IMR-90 (cell line): Measurements from ENCODE around the gene ATPAF1. TPM values are rescaled to one million over a fixed set of nuclear protein-coding genes. Genes with fewer than 3 reads are reported as not detected.

Experiments used
- ATAC-seq: fragments of 200-7000 bp; cut with Tn5 transposase; 2 replicates; pipeline ENCODE4 v1.9.1; 2020; ENCODE audit warnings: low read depth, mild to moderate bottlenecking, moderate library complexity
- BruUV-seq: library from RNA; stranded (reverse); fragments of 400-500 nt; replicated peaks from 2 replicates; lab custom pipeline; 2021; lab: Mats Ljungman, UMichigan
- CTCF ChIA-PET: fragments of 300-600 bp; formaldehyde crosslinking; extraction: SDS; loops from one replicate; lab custom pipeline; 2021; ENCODE audit warnings: antibody characterized with exemption; lab: Yijun Ruan, JAX
- POLR2A ChIA-PET: fragments of 300-600 bp; sonication (Branson Sonifier 250); formaldehyde crosslinking; loops from one replicate; lab custom pipeline; 2022; ENCODE audit warnings: antibody characterized with exemption; ENCODE audit not compliant: unreplicated experiment; lab: Charles Lee
- DNase-seq: peaks from one replicate; pipeline ENCODE4 v3.0.0; 2013
- H2AFZ ChIP-seq: replicated peaks from 2 replicates; pipeline ENCODE3; 2013; ENCODE audit warnings: low read length, mild to moderate bottlenecking; ENCODE audit not compliant: poor library complexity
- H2AK5ac ChIP-seq: 2 replicates; pipeline ENCODE4 v1.6.1; 2013; ENCODE audit warnings: low read depth, low read length, inconsistent platforms
- H2AK9ac ChIP-seq: replicated peaks from 2 replicates; pipeline ENCODE3; 2013; ENCODE audit warnings: mild to moderate bottlenecking, low read depth, low read length, moderate library complexity; ENCODE audit not compliant: poor library complexity
- H2BK120ac ChIP-seq: 2 replicates; pipeline ENCODE4 v1.6.1; 2013; ENCODE audit warnings: low read depth, low read length, inconsistent platforms
- H2BK15ac ChIP-seq: 3 replicates; pipeline ENCODE4 v1.6.1; 2013; ENCODE audit warnings: low read depth, low read length, inconsistent platforms
- H2BK20ac ChIP-seq: 2 replicates; pipeline ENCODE4 v1.6.1; 2013; ENCODE audit warnings: low read depth, mild to moderate bottlenecking, inconsistent platforms, low read length, moderate library complexity
- H2BK5ac ChIP-seq: 2 replicates; pipeline ENCODE4 v1.6.1; 2013; ENCODE audit warnings: mild to moderate bottlenecking, low read depth, low read length, inconsistent platforms; ENCODE audit not compliant: poor library complexity, severe bottlenecking
- H3K14ac ChIP-seq: replicated peaks from 2 replicates; pipeline ENCODE4 v1.6.1; 2013; ENCODE audit warnings: low read depth, low read length, inconsistent platforms
- H3K18ac ChIP-seq: 2 replicates; pipeline ENCODE4 v1.6.1; 2013; ENCODE audit warnings: low read depth, low read length, control low read depth
- H3K23ac ChIP-seq: 2 replicates; pipeline ENCODE4 v1.6.1; 2013; ENCODE audit warnings: low read depth, low read length, inconsistent platforms
- H3K27ac ChIP-seq: 2 replicates; pipeline ENCODE4 v1.5.1; 2013; ENCODE audit warnings: mild to moderate bottlenecking, control low read depth, low read length; ENCODE audit not compliant: insufficient read depth
- H3K27me3 ChIP-seq: 2 replicates; pipeline ENCODE4 v1.6.1; 2013; ENCODE audit warnings: low read length; ENCODE audit not compliant: control insufficient read depth, insufficient read depth
- H3K36me3 ChIP-seq: 2 replicates; pipeline ENCODE4 v1.6.1; 2013; ENCODE audit warnings: low read length, mixed read lengths; ENCODE audit not compliant: control insufficient read depth, insufficient read depth
- H3K4ac ChIP-seq: 2 replicates; pipeline ENCODE4 v1.6.1; 2013; ENCODE audit warnings: low read depth, low read length, inconsistent platforms
- H3K4me1 ChIP-seq: 2 replicates; pipeline ENCODE4 v1.6.1; 2013; ENCODE audit warnings: low read length, mixed read lengths; ENCODE audit not compliant: control insufficient read depth, insufficient read depth
- H3K4me2 ChIP-seq: 2 replicates; pipeline ENCODE4 v1.6.1; 2013; ENCODE audit warnings: low read depth, mild to moderate bottlenecking, control low read depth, low read length, moderate library complexity
- H3K4me3 ChIP-seq: 2 replicates; pipeline ENCODE4 v1.5.1; 2013; ENCODE audit warnings: low read depth, mild to moderate bottlenecking, control low read depth, low read length, moderate library complexity; ENCODE audit not compliant: insufficient read depth
- H3K56ac ChIP-seq: 2 replicates; pipeline ENCODE4 v1.6.1; 2013; ENCODE audit warnings: low read length, inconsistent platforms; ENCODE audit not compliant: insufficient read depth; ENCODE audit errors: extremely low read depth
- H3K79me1 ChIP-seq, 2 experiments: 2 replicates each; pipeline ENCODE4 v1.6.1; 2013; ENCODE audit warnings: low read length in 2 of 2, inconsistent platforms in 1 of 2, low read depth in 1 of 2
- H3K9ac ChIP-seq: 2 replicates; pipeline ENCODE4 v1.6.1; 2013; ENCODE audit warnings: low read depth, low read length, control low read depth
- H3K9me1 ChIP-seq: 2 replicates; pipeline ENCODE4 v1.6.1; 2013; ENCODE audit warnings: low read length, inconsistent platforms; ENCODE audit not compliant: insufficient read depth
- H3K9me3 ChIP-seq: 2 replicates; pipeline ENCODE4 v1.6.1; 2013; ENCODE audit warnings: low read length; ENCODE audit not compliant: control insufficient read depth, insufficient read depth
- H4K20me1 ChIP-seq: 2 replicates; pipeline ENCODE4 v1.6.1; 2013; ENCODE audit warnings: low read length, inconsistent platforms; ENCODE audit not compliant: insufficient read depth
- H4K5ac ChIP-seq: 2 replicates; pipeline ENCODE4 v1.6.1; 2013; ENCODE audit warnings: mild to moderate bottlenecking, low read depth, low read length, control low read depth
- H4K8ac ChIP-seq, 2 experiments: 2 replicates each; pipeline ENCODE4 v1.6.1; 2013; ENCODE audit warnings: low read depth in 2 of 2, low read length in 2 of 2, control low read depth in 1 of 2, inconsistent platforms in 1 of 2
- H4K91ac ChIP-seq: 2 replicates; pipeline ENCODE4 v1.6.1; 2013; ENCODE audit warnings: low read depth, low read length, inconsistent platforms; ENCODE audit not compliant: insufficient read depth
- BHLHE40 ChIP-seq: fragments of 150-350 bp; IDR thresholded peaks from 2 replicates; pipeline ENCODE4 v1.6.1; 2016; ENCODE audit warnings: mild to moderate bottlenecking, low read depth, low read length
- CTCF ChIP-seq: conservative IDR thresholded peaks from 2 replicates; pipeline ENCODE4 v1.5.1; 2012; ENCODE audit warnings: mild to moderate bottlenecking, low read depth, low read length, improper control_type of control experiment
- FOS ChIP-seq: fragments of 150-350 bp; IDR thresholded peaks from 2 replicates; pipeline ENCODE4 v1.6.1; 2016; ENCODE audit warnings: low read depth, low read length
- MAFK ChIP-seq: IDR thresholded peaks from 2 replicates; pipeline ENCODE4 v1.6.1; 2012; ENCODE audit warnings: low read depth, low read length, improper control_type of control experiment
- MAZ ChIP-seq: IDR thresholded peaks from 2 replicates; pipeline ENCODE4 v1.6.1; 2012; ENCODE audit warnings: low read depth, mild to moderate bottlenecking, low read length, improper control_type of control experiment, moderate library complexity, borderline replicate concordance
- MXI1 ChIP-seq: IDR thresholded peaks from 2 replicates; pipeline ENCODE4 v1.6.1; 2012; ENCODE audit warnings: low read depth, mild to moderate bottlenecking, low read length, moderate library complexity, borderline replicate concordance
- RCOR1 ChIP-seq: IDR thresholded peaks from 2 replicates; pipeline ENCODE4 v1.6.1; 2012; ENCODE audit warnings: mild to moderate bottlenecking, low read length, improper control_type of control experiment; ENCODE audit not compliant: insufficient replicate concordance
- RFX5 ChIP-seq: IDR thresholded peaks from 2 replicates; pipeline ENCODE4 v1.8.0; 2012; ENCODE audit warnings: low read depth, mild to moderate bottlenecking, low read length, moderate library complexity
- USF2 ChIP-seq: fragments of 150-350 bp; IDR thresholded peaks from 2 replicates; pipeline ENCODE4 v1.6.1; 2017; ENCODE audit warnings: mild to moderate bottlenecking, antibody characterized with exemption, low read length, low read depth
- WGBS, 2 experiments: methylation state at CpG; one replicate each; pipeline versions ENCODE4 v1.1.5 to v1.1.7; 2013; ENCODE audit warnings: missing lambda C conversion rate in 2 of 2; ENCODE audit not compliant: insufficient read length in 1 of 2; ENCODE audit errors: extremely low coverage in 2 of 2; 5-methylcytosine and 5-hydroxymethylcytosine counted together
- dilution Hi-C: fragments of 300-500 bp; cut with HindIII; formaldehyde crosslinking; loops from one replicate; pipeline ENCODE4 v1.14.3; 2018; ENCODE audit warnings: low sequenced_read_pairs; ENCODE audit not compliant: unreplicated experiment
- in situ Hi-C: fragments of 300-500 bp; cut with MboI; formaldehyde crosslinking; loops from 3 replicates; pipeline ENCODE4 v1.14.3; 2019; ENCODE audit warnings: low sequenced_read_pairs, inconsistent platforms, mixed read lengths
- intact Hi-C: fragments of 100-400 bp; cut with micrococcal nuclease; formaldehyde crosslinking; loops from 2 replicates; pipeline ENCODE4 v1.10.0; 2022
- polyA plus RNA-seq, 3 experiments: library from polyadenylated mRNA; depleted of rRNA; stranded (reverse); fragments of >200 nt; gene quantifications; 2 replicates each; pipeline ENCODE4 v1.2.3, GENCODE V29; 2012; ENCODE audit warnings: low replicate concordance in 1 of 3
- total RNA-seq: library from RNA; depleted of rRNA; stranded (reverse); fragments of >200 nt; gene quantifications from 2 replicates; pipeline ENCODE4 v1.2.3, GENCODE V29; 2012

The ATPAF1 gene
- total and polyA plus RNA-seq, 2 of the 4 experiments (the other 2 are of a cell fraction), result 55.5 to 80.3 TPM

DNA sequence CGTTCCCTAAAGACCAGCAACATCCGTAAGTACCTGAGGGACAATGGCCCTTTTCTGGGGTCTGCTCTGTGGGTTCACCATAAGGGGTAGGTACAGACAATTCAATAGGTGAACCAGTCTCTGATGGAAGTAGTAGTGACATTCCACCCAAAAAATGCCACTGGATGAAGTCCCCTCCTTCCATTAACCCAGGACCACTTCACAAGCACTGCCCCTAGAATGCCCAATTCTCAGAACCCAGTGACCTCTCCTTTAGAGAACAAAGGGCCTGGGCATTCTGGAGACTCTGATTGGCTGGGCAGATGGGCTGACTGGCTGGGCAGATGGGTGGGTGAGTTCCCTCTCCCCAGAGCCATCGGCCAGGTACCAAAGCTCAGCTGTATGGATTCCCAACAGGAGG, 3.4 kb upstream of the ATPAF1 start, which contains the start of gene TEX38:
Gene TEX38, plus strand, starts transcription at position 301 of the 400 bp plus-strand sequence. Its CDS starts 81 bp downstream, at position 382.
- Histone ChIP-seq H3K18ac (no peak within 1 kb of the TSS), H2AK5ac (no peak within 1 kb of the TSS), H3K4me1 (peaks cover 9% of the 10 kb centered on the region), H3K56ac (no peak within 1 kb of the TSS), H4K8ac (no peak within 1 kb of the TSS), H3K4me2 (no peak within 1 kb of the TSS), H2BK5ac (no peak within 1 kb of the TSS), H2BK15ac (no peak within 1 kb of the TSS), H3K4me3 (no peak within 1 kb of the TSS), H3K23ac (no peak within 1 kb of the TSS), H3K27ac (no peak within 1 kb of the TSS), H3K4ac (no peak within 1 kb of the TSS), H4K91ac (no peak within 1 kb of the TSS), H3K9ac (no peak within 1 kb of the TSS), H3K14ac (no peak within 1 kb of the TSS), H4K20me1 (no peaks in the 10 kb centered on the region), H2AK9ac (no peak within 1 kb of the TSS), H2BK120ac (no peak within 1 kb of the TSS), H2BK20ac (no peak within 1 kb of the TSS), H2AFZ (no peak within 1 kb of the TSS), H4K5ac (no peak within 1 kb of the TSS), H3K9me3 (no peaks in the 10 kb centered on the region), H3K27me3 (no peaks in the 10 kb centered on the region), H3K36me3 (peaks cover 3% of the 10 kb centered on the region), H3K79me1 (peaks cover 9 to 12% of the 10 kb centered on the region in 2 experiments), H3K9me1 (peaks cover 21% of the 10 kb centered on the region)
- dilution Hi-C loops (no loop called here), intact Hi-C loops (no loop called here), in situ Hi-C loops (no loop called here)
- no peak for DNase-seq
- no peak for ATAC-seq
- POLR2A ChIA-PET, result no interaction called here
- CTCF ChIA-PET, result no interaction called here
- no peak for TF ChIP-seq MXI1
- TF ChIP-seq MAFK, result no peak
- no peak for TF ChIP-seq RCOR1
- TF ChIP-seq BHLHE40, result no peak
- TF ChIP-seq MAZ, result no peak
- no peak for TF ChIP-seq USF2
- no peak for TF ChIP-seq RFX5
- TF ChIP-seq FOS, result no peak
- no peak for TF ChIP-seq CTCF
- no CpG with 5 or more reads among the region's 3 CpGs for WGBS, 2 experiments
- no TSS peak for BruUV-seq
